IPS DF 19.7 (cell line): Measurements from ENCODE around the gene SP5.
"Not testable (repeated sequence)": the region's sequence is repeated elsewhere in the genome, so short reads cannot be mapped to it uniquely, and the experiment has no call there.

Experiments used
- DNase-seq: peaks from one replicate; pipeline ENCODE4 v3.0.0-alpha.2; 2013; ENCODE audit warnings: low read depth, low spot score

Gene SP5

DNA sequence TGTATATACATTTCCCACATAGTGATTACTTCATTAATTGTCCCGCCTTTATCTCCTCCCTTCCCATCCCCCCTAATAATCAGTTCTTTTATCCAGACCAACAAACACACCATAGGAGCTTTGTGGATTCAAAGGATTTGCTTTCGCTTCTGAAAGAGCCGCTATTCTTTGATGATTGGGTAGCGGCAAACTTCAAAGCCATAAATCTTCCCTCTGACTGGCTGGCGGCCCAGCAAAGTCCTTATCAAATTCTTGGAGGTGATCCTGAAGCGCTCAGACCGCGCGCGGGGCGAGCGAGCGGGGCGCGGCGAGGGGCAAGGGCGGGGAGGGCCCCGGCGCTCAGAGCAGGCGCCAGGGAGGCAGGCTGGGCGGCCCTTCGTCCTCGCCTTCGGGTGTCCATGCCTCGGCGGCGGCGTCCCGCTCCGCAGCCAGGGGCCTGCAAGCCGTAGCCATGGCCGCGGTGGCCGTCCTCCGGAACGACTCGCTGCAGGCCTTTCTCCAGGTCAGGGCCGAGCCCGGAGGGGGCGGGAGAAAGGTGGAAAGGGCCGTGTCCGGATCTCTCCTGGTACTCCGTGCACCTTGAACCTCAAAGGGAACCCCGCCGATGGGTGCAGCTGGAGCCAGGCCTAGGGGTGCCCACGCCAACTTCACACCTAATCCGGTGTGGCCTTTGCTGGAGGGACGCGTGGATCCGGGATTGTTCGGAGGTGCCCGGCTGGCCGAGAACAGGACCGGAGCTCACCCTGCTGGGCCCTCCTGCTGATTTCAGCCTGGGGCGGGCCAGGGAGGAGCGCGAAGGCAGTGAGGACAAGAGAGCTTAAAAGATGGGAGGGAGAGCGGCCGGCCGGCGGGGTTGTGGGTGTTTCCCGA is at the start of gene SP5:
Gene SP5, plus strand, starts transcription at position 276 of the 870 bp plus-strand sequence. Its CDS starts 176 bp downstream, at position 452.
- DNase-seq: peak; percentile 65

DNA sequence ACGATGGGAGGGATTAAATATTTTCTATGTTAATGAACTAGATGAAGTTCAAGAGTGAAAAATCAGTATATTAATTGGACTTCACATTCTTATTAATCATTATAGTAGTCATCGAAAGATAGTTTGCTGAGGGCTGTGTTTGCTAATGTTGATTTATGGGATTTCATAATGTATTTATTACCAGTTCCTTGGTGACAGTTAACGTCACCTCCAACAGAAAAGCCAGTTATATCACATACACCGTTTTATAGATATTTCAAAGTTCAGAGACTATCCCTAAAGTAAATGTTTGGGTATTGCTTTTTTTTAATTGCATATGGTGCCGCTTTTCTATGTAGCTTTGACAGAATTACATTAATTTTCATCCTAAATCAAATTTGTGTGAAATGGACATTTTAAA is 49.4 kb upstream of the SP5 start:
- DNase-seq: no peak

DNA sequence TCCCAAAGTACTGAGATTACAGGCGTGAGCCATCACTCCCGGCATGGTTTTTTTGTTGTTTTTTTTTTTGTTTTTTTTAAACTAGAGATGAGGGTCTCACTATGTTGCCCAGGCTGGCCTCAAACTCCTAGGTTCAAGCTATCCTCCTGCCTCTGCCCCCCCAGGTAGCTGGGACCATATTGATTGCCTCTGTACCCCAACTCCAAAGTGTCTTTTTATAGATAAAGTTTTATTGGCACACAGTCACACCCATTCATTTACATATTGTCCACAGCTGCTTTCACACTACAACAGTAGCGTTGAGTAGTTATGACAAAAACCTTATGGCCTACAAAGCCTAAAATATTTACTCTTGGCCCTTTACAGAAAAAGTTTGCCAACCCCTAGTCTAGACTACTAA is 45.2 kb upstream of the SP5 start:
- DNase-seq: no peak

DNA sequence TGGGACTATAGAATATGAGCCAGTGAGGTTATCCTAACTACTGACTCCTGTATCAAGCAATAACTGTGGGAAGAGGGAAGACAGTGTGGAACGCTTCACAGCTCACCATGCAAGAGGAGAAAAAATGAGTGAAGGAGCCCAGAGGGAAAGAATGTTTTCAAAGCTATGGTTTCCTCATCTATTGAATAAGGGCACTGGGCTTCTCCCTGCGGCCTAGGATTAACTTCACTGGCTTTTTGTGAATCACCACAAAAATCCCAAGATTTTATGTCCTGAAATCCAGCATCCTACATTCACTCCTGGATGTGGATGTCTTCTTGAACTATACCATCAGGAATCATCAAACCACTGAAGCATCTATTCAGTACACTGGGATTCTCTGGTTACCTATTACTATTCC is 44.5 kb upstream of the SP5 start:
- DNase-seq: no peak

DNA sequence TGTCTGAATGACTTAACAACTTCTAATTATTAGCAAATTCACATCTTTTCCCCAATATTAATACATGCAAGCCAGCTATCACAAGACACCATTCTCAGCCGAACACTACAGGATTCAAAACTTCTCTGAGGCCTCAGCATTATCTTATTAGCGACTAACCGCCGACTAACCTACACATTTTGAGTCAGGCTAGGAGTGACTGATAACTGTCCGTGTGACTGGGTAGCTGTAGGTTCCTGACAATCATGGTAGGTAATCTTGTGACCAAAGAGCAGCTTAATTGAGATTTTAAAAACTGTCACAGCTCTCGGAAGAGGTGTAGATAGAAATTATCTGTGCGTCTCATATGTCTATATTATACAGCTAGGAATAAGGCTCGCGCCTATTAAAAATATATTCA is 44.1 kb upstream of the SP5 start:
- DNase-seq: no peak

DNA sequence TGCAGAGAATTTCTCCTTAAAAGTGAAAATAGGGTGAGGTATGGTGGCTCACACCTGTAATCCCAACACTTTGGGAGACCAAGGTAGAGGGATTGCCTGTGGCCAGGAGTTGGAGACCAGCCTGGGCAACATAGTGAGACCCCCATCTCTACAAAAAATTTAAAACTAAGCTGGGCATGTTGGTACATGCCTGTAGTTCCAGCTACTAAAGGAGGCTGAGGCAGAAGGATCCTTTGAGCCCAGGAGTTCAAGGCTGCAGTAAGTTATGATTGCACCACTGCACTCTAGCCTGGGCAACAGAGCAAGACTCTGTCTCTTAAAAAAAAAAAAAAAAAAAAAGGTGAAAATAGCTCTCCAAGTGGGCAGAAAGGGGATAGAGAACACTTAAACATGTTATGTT is 40.9 kb upstream of the SP5 start:
- not testable (repeated sequence) for DNase-seq

DNA sequence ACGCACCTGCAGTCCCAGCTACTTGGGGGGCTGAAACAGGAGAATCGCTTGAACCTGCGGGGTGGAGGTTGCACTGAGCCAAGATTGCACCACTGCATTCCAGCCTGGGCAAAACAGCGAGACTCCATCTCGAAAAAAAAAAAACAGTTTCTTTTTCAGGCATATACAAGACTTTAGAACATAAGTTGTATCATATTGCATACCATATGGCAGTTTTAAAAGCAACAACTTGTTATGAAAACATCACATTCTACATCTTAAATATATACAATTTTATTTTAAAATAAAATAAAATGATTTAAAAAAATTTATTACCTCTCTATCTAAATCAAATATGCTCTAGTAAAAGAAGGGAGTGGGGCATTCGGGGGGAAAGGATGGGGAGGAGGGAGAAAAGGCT is 39.4 kb upstream of the SP5 start:
- no peak for DNase-seq

DNA sequence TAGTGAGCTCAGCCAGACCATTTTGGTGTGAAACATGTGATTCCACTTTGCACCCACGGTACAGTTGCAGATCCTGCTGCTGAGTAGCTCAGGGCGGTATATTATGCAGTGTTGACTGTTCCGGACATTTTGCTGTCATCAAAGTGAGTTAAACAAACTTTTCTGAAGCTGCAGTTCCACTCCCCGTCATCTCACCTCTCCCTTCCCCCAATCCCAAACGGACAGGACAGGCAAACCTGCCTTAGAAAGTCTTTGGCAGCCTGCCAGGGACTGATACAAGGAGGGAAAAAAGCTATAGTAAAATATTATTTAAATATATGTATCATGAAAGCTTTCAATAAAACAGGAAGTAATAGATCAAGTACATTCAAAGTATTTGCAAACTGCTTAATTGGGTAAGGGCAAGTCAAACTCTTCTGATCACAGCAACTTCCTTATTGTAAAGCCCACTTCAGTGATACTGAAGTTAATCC is 35.5 kb upstream of the SP5 start:
- DNase-seq: no peak

DNA sequence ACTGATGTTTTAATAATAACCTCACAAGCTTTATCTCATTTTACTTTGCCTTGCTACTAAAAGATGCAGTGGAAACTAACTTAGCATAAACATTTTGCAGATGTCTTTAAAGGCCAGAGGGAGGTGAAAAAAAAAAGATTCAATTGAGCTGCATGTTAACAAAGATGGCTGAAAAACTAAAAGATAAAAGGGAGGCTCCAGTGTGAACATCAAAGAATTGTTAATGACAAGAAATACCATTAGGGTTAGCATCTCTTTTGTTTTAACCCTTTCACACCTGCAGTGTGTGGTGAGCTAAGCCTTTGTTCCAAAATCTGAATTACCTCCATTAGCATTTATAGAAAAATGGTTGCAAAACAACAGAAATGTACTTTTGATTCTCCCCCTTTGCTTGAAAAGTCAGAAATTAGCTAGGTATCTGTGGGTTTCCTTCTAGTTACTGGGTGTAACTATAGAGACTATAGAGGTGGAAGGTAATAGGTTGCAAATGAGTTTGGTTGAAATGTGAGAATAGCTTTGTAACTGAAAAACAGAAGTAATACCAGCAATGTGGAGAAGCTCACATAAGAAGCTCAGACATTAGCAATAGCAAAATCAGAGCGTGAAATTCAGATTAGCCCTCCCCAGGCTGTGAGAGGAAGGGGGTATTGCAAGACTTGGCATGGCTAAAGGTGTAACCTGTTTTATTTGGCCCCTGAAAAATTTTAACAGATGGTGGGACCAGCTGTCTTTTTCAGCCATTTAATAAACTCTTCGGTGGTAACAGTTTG is 34.8 kb upstream of the SP5 start:
- peak; percentile 56 for DNase-seq

DNA sequence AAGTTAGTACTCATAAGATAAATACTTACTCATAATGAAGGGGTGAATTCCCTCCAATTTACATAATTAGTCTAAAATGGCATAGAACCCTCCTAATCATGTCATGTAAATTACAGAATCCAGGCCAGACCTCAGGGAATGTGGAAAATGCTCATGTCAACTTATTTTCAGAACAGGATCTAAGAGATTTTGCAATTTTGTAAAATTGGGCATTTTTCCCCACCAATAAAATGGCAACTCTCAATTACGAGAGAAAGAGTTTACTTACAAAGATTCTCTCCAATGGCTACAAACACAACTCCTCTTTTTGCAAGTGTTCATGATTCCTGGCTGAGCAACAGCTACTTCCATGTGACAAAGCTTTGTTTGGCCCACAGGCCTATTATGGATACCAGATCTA is 33.8 kb upstream of the SP5 start:
- no peak for DNase-seq

DNA sequence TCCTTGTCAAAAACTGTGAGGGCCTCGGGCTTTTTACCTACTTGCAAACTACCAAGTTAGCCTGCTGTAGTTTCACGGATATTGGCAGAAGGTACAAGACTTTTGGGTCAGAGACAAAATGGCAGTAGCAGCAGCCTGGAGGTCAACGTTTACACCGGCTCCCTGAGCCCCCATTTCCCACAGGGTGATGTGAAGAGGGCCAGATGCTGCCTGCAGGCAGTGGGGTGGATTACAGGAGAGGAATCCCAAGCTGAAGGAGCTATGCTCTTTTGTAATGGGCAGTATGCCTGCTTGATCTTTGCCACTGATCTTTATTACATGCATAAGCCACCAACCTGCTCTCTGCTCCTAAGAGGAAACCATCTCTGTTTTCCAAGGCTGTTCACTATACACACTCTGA is 29.5 kb upstream of the SP5 start:
- DNase-seq: no peak

DNA sequence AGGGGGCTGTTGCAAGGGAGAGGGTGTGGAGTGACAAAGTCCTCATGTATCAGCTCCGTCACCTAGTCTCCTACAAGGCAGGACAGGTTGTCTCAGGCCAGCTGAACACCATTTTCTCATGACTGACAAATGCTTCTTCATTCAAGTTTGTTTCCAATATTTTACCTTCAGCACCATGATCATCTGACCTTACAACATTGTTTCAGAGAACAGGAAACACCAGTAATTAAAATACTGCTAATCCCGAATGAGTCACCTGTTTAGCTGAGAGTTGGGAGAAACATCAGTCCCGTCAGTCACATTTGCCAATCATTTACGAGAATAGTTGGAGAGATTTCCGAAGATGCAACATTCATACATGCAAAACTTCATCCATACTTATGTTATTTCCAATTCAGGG is 25.7 kb upstream of the SP5 start:
- DNase-seq: no peak

DNA sequence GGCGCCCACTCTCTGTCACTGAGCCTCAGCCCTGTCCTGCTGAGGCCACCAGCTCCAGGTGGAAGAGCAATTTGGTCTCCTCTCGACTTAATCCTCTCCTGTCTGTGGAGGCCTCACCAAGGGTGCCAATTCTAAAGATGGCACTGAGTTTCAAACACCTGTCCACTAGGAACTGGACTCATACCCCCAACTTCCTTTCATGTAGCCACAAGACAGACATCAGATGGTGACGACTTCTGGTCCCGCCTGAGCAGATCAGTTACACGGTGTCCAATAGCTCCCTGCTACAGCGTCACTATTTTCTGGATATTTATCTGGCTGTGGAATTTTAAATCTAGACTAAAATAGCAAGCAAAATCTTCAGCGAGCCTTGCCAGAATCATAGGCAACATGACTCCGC is 24.5 kb upstream of the SP5 start:
- no peak for DNase-seq

DNA sequence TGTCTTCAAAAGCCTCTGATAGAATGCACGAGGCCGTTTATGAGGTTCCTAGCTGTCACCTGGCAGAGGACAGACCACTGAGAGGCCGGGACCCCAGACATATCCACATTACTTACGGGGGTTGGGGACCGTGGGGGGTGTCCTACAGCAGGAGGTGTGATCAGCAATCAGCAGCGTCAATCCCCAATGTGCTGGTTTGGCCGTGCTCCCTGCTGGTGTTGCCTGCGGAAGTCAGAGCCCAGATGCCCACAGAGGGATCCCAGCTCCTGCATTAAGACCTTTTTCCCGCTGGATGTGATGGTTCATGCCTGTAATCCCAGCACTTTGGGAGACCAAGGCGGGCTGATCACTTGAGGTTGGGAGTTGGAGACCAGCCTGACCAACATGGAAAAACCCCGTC is 20.8 kb upstream of the SP5 start:
- DNase-seq: no peak

DNA sequence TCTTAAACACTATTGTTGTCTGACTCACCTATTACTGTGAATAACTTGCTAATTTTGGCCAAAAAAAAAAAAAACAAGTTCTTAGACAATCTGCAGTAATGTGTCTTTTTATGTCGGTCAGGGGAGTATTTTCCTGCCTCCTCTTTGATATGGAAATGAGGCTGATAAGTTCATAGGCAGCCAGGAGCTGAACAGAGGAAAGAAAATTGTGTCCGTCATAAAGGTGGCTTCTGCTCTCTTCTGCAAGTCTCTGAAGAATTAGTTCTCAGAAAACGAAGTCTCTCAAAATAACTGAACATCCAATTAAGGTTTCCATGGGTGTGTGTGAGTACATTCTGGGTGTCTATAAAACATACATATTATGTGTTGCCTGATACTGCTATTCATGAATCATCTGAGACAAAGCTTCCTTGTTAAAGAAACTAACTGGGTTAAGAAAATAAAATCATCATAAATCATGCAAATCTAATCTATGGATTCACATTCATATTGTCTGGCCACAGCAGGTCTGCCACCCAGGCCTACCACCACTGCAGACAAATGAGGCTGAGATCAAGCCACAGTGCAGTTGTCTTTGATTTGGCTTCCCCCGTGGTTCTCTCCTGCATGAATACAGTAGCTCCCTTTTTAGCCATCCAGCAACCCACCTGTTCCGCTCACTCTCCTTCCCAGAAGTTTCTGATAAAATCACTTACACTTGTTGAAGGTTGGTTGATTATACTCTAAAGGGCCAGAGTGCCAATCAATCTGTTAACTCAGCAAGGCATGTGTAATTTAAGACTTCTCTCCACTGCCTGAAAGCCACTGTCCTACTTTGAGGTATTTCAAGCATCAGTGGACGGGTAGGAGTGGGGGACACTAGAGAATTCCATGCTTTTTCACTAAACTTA is 19.4 kb upstream of the SP5 start:
- DNase-seq: no peak

DNA sequence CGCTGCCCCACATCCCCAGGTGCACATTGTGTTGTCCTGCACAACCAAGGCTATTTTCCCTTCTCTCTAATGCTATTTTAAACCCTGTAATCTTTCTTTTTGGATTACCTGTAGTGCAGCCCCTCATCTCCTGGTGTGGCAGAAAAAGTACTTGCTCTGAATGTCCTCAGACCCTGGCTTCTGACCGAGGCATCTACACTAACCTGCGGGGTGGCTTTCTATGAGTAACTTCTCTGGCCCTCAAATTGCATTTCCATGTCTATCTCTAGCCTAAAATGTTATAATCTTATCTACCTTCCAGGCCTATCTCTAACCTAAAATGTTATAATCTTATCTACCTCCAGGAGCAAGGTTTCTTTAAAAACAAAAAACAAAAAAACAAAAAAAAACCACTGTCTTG is 18.2 kb upstream of the SP5 start:
- DNase-seq: no peak

DNA sequence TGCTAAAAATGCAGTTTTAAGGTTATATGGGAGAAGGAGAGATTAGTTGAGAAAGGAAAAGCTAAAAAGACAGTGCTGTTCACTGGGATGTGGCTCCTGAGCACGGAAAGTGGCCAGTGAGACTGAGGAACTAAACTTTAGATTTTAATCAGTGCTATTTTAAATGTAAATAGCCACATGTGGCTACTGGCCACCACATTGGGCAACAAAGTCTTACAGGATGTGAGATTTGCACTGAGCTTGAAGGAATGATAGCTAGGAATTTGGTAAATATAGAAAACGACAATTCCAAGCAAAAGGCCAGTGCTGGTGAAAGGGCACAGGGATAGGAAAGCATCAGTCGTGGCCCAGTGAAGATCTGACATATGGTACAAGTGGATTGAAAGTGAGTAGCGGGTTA is 14.1 kb upstream of the SP5 start:
- DNase-seq: no peak

DNA sequence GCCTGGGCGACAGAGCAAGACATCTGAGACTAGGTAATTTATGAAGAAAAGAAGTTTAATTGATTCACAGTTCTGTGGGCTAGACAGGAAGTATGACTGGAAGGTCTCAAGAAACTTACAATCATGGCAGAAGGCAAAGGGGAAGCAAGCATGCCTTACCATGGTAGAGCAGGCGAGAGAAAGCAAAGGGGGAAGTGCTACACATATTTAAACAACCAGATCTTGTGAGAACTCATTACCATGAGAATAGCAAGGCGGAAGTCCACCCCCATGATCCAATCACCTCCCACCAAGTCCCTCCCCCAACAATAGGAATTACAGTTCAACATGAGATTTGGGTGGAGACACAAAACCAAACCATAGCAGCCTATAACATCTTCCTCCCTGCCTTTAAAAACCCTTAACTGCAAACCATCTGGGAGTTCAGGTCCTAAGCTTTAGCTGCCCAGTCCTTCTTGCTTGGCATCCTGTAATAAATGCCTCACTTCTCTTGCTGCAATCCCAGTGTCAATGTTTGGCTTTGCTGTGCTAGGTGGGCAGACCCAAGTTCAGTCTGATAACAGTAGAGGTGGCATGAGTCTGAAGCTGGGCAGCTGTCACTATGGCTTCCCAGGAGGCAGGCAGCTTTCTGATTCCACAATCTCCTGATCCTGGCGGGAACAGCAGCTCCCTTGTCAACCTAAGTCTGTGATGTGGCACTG is 11.2 kb upstream of the SP5 start:
- DNase-seq: no peak

DNA sequence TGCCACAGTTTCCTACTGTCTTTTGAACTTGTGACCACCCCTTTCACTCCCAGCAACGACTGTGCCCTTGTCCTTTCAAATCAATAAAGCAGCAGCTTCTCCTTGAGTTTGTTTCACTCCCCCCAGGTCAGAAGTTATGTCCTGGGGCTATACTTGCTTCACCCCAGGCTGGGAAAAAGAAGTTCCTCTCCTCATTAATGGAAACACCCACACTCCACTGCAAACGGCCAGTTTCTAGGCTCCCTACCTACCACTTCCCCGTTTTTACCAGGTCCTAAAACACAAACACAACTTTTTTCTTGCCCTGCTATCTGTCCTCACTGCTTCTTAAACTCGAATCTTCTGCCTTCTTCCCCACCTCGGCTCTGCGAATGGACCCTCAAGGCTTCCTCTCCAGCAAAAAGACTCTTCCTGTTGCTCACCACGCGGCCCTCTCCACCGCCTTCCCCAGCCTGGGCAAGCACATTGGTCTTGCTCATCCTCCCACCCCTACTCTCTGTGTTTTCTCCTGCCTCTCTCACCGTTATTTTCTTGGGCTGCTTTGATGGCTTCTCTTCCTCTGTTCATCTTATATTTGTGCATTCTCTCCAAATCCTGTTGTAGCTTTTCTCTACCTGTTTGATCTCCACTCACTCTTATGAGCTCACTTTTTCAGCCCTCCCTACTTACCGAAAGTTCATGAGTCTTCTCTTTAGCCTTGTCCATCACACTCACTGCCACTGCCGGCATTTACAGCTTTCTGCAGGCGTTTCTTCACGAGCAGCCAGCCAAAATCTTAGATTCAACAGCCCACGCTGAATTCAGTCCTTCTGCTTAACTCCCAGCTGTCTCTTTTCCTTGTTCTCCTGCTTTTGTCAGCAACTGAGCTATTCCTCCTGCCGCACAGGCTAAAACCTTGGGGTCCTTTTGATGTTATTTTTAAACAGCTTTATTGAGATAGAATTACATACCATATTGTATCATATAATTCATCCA is 7.0 kb upstream of the SP5 start:
- DNase-seq: no peak

DNA sequence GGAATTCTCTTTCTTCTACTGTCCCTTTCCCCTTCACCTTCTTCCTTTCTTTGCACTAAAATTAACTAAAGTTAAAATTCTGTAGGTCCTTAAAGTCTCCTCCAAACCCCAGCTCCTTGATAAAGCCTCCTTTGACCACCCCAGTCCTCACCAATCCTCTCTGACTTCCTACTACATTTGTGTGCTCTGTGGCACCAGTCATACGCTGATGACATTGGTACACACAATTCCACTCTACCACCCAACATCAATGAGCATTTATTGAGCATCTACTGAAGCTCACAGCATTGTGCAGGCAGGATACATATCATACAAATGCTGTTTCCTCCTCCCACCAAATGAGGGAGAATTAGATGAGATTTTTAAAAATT is 4.5 kb upstream of the SP5 start:
- DNase-seq: no peak
